HCT116 (cell line): ENCODE measurements around the gene CCDC142.

ENCODE experiments used
- CTCF ChIP-seq, 3 experiments: fragments of 200-600 bp in 1 of 3; sonication (generic) in 1 of 3; IDR thresholded peaks in 2 of 3; conservative IDR thresholded peaks in 1 of 3; 2 replicates each; pipeline ENCODE4 v1.5.1; 2012 to 2017; ENCODE audit warnings: low read depth in 2 of 3, low read length in 2 of 3, antibody characterized with exemption in 1 of 3, borderline replicate concordance in 1 of 3, control low read depth in 1 of 3, mild to moderate bottlenecking in 1 of 3, mixed read lengths in 1 of 3, mixed run types in 1 of 3, moderate library complexity in 1 of 3; ENCODE audit not compliant: insufficient read depth in 1 of 3
- FOSL1 ChIP-seq: IDR thresholded peaks from 2 replicates; pipeline ENCODE4 v1.6.1; 2012; ENCODE audit warnings: low read depth
- POLR2A ChIP-seq: IDR thresholded peaks from 2 replicates; pipeline ENCODE4 v1.7.0; 2011; ENCODE audit warnings: borderline replicate concordance; ENCODE audit not compliant: insufficient read depth, insufficient read length; ENCODE audit errors: extremely low read depth

GRCh38 chr2:74502147-74502719 is 19.4 kb upstream of the CCDC142 start:
- TF ChIP-seq FOSL1 (no peak), POLR2A (no peak), CTCF (IDR thresholded peaks at IDR 0.05 in 2 of 3, conservative IDR thresholded peaks at IDR 0.05 in 1 of 3; ENCODE audit: borderline replicate concordance in 1 of 3, insufficient read depth in 1 of 3, low read depth in 2 of 3, low read length in 2 of 3) (no peak)
